ENCODE results near the gene TNKS1BP1. TPM values are rescaled to one million over a fixed set of nuclear protein-coding genes. Genes with fewer than 3 reads are reported as not detected.

The TNKS1BP1 gene
- total and polyA plus RNA-seq, 9 of the 15 experiments (the other 6 are each of a cell fraction or from before 2014, with no cell fraction given): 1.1 to 47.2 (median 10.9) TPM

DNA sequence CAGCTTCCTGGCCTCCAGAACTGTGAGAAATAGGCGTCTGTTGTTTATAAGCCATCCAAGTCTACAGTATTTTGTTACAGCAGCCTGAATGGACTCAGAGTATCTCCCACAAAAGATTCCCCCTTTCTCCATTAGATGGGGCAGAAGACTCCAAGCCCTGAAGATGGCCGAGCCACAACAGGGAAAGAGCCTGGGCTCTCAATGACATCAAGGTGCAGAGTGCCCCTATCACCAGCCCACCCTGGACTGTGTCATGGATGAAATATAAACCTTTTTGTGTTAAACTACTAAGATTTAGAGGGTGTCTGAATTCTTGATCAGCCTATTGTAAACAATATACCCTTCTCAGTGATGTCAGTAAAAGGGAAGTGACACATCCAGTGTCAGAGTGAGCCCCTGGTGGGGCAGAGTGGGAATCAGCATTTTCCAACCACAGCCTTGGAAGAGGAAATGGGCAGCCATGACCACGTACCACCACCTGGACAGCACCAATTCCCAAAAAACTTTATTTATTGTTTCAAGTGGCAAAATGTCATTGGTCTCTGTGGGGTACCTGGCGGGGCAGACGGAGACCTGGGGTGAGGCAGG lies 25.5 kb downstream of the TNKS1BP1 start:
- no peak for FAIRE-seq
- DNase-seq (ENCODE audit: extremely low read depth in 1 of 4, low spot score in 3 of 4): no peak
- no peak overlapping the region for H3K27ac ChIP-seq (ENCODE audit: extremely low read depth, low read depth, low read length)
- H3K27me3 ChIP-seq (ENCODE audit: control insufficient read depth in 2 of 2, insufficient read depth in 2 of 2, low read length in 2 of 2): no peaks in the 10 kb centered on the region
- peak; percentile 29; the same call in 2 of the 3 replicates for ATAC-seq
- H4K20me1 ChIP-seq (replicated peaks; ENCODE audit: control insufficient read depth, insufficient read depth, low read length): no peaks in the 10 kb centered on the region
- no peaks in the 10 kb centered on the region for H3K9me1 ChIP-seq (ENCODE audit: control insufficient read depth, insufficient read depth, low read length)
- peaks cover 46% of the 10 kb centered on the region for H3K36me3 ChIP-seq (ENCODE audit: control insufficient read depth, insufficient read depth, low read length)
- POLR2A ChIA-PET: no interaction called here
- no peaks in the 10 kb centered on the region; the same call in 1 of the 2 replicates for H3K9me3 ChIP-seq (replicated peaks; ENCODE audit: control insufficient read depth, insufficient read depth, low read depth, low read length)
- BruUV-seq (replicated peaks): no TSS peak
- H3K4me3 ChIP-seq: no peak overlapping the region
- CTCF ChIA-PET (ENCODE audit: low intra/inter-chr PET ratio): interaction anchor here (0.6 kb wide), 1 partner anchor 170 kb away, joined by 3 read pairs; no protein-coding TSS in a partner anchor
- H3K4me2 ChIP-seq (ENCODE audit: insufficient read depth, low read length): no peak overlapping the region
- H3K79me2 ChIP-seq (ENCODE audit: control insufficient read depth, insufficient read depth, low read length): no peaks in the 10 kb centered on the region
- intact Hi-C loops (cut with micrococcal nuclease) (no loop called here), in situ Hi-C loops (cut with MboI) (no loop called here)
- WGBS (ENCODE audit: insufficient coverage, low coverage, missing lambda C conversion rate): 84% methylated on average over 4 of the region's 5 CpGs
- H2AFZ ChIP-seq (ENCODE audit: low read depth, low read length): no peak overlapping the region
- H3K9ac ChIP-seq (ENCODE audit: insufficient read depth in 1 of 2, low read depth in 2 of 2, low read length in 2 of 2): no peak overlapping the region
- peaks cover 3 to 13% of the 10 kb centered on the region in 2 experiments; a peak in 4 of 5 replicates for H3K4me1 ChIP-seq (replicated peaks in 1 of 2; ENCODE audit: control insufficient read depth in 2 of 2, insufficient read depth in 2 of 2, low read length in 2 of 2)
- TF ChIP-seq ARID2 (IDR thresholded peaks at IDR 0.05) (no peak), PBX2 (CRISPR knock-in tag; IDR thresholded peaks at IDR 0.05; ENCODE audit: low read depth) (no peak), PBX2 (tag; conservative IDR thresholded peaks at IDR 0.05; ENCODE audit: low read depth) (peak; percentile 35; the same call in 1 of the 2 replicates), BCL6 (CRISPR knock-in tag; IDR thresholded peaks at IDR 0.05) (no peak), CBX5 (IDR thresholded peaks at IDR 0.05; ENCODE audit: borderline replicate concordance, low read depth) (0 out of 2 replicates have a peak, but pooled peaks have one; percentile 41), ZNF224 (CRISPR knock-in tag; IDR thresholded peaks at IDR 0.05) (no peak), HNRNPLL (IDR thresholded peaks at IDR 0.05; ENCODE audit: low read depth, low read length, poor library complexity, severe bottlenecking) (no peak), BHLHE40 (IDR thresholded peaks at IDR 0.05; ENCODE audit: low read length) (no peak), CBX1 (IDR thresholded peaks at IDR 0.05; ENCODE audit: low read depth) (0 out of 2 replicates have a peak, but pooled peaks have one; percentile 34), CBX3 (IDR thresholded peaks at IDR 0.05; ENCODE audit: borderline replicate concordance in 1 of 2, low read length in 2 of 2) (0 out of 3 replicates have a peak, but pooled peaks of 1 of the 2 experiments have one; percentile 39)
- TF ChIP-seq, protein P1, sequence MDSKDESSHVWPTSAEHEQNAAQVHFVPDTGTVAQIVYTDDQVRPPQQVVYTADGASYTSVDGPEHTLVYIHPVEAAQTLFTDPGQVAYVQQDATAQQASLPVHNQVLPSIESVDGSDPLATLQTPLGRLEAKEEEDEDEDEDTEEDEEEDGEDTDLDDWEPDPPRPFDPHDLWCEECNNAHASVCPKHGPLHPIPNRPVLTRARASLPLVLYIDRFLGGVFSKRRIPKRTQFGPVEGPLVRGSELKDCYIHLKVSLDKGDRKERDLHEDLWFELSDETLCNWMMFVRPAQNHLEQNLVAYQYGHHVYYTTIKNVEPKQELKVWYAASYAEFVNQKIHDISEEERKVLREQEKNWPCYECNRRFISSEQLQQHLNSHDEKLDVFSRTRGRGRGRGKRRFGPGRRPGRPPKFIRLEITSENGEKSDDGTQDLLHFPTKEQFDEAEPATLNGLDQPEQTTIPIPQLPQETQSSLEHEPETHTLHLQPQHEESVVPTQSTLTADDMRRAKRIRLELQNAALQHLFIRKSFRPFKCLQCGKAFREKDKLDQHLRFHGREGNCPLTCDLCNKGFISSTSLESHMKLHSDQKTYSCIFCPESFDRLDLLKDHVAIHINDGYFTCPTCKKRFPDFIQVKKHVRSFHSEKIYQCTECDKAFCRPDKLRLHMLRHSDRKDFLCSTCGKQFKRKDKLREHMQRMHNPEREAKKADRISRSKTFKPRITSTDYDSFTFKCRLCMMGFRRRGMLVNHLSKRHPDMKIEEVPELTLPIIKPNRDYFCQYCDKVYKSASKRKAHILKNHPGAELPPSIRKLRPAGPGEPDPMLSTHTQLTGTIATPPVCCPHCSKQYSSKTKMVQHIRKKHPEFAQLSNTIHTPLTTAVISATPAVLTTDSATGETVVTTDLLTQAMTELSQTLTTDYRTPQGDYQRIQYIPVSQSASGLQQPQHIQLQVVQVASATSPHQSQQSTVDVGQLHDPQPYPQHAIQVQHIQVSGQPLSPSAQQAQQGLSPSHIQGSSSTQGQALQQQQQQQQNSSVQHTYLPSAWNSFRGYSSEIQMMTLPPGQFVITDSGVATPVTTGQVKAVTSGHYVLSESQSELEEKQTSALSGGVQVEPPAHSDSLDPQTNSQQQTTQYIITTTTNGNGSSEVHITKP (IDR thresholded peaks at IDR 0.05; ENCODE audit: partially characterized antibody): no peak
- TF ChIP-seq, protein P2, sequence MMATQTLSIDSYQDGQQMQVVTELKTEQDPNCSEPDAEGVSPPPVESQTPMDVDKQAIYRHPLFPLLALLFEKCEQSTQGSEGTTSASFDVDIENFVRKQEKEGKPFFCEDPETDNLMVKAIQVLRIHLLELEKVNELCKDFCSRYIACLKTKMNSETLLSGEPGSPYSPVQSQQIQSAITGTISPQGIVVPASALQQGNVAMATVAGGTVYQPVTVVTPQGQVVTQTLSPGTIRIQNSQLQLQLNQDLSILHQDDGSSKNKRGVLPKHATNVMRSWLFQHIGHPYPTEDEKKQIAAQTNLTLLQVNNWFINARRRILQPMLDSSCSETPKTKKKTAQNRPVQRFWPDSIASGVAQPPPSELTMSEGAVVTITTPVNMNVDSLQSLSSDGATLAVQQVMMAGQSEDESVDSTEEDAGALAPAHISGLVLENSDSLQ (IDR thresholded peaks at IDR 0.05): peak; percentile 79

Data from K562 (cell line).